CD4-positive, alpha-beta T cell treated with Interleukin-15 for 1 hour (primary cell): ENCODE measurements around the gene MYPN.

Experiments used
- DNase-seq: peaks from one replicate; pipeline ENCODE4 v3.0.0-alpha.2; 2020

MYPN gene

GRCh38 chr10:68092512-68092911, 16.8 kb upstream of the MYPN start:
- DNase-seq: no peak

- no peak for DNase-seq
Measured at GRCh38 chr10:68095153-68095552, 14.1 kb upstream of the MYPN start.

GRCh38 chr10:68096913-68097516, 12.3 kb upstream of the MYPN start:
- DNase-seq: no peak

- no peak for DNase-seq
Measured at GRCh38 chr10:68099736-68100135, 9.6 kb upstream of the MYPN start.

- no peak for DNase-seq
Measured at GRCh38 chr10:68101066-68101465, 8.2 kb upstream of the MYPN start.

GRCh38 chr10:68103261-68103878, 5.9 kb upstream of the MYPN start:
- no peak for DNase-seq

GRCh38 chr10:68103901-68104300, 5.4 kb upstream of the MYPN start:
- no peak for DNase-seq

- no peak for DNase-seq
Measured at GRCh38 chr10:68105820-68106219, 3.5 kb upstream of the MYPN start.

GRCh38 chr10:68106656-68107055, 2.6 kb upstream of the MYPN start:
- no peak for DNase-seq

- DNase-seq: no peak
Measured at GRCh38 chr10:68107651-68108050, 1.6 kb upstream of the MYPN start.

GRCh38 chr10:68108051-68108450, 1.2 kb upstream of the MYPN start:
- DNase-seq: no peak

- DNase-seq: no peak
Measured at GRCh38 chr10:68108653-68109052, 635 bp upstream of the MYPN start.

- DNase-seq: no peak
Measured at GRCh38 chr10:68110027-68110426, 739 bp downstream of the MYPN start.

GRCh38 chr10:68111584-68111983, 2.3 kb downstream of the MYPN start:
- no peak for DNase-seq

GRCh38 chr10:68112837-68113236, 3.5 kb downstream of the MYPN start:
- DNase-seq: no peak

GRCh38 chr10:68118657-68119056, 9.4 kb downstream of the MYPN start:
- no peak for DNase-seq

- no peak for DNase-seq
Measured at GRCh38 chr10:68121020-68121743, 11.9 kb downstream of the MYPN start.

- DNase-seq: no peak
Measured at GRCh38 chr10:68121852-68122251, 12.6 kb downstream of the MYPN start.

GRCh38 chr10:68124718-68125117, 15.4 kb downstream of the MYPN start:
- DNase-seq: no peak

- DNase-seq: no peak
Measured at GRCh38 chr10:68125772-68126171, 16.5 kb downstream of the MYPN start.

- no peak for DNase-seq
Measured at GRCh38 chr10:68128015-68128414, 18.7 kb downstream of the MYPN start.

- no peak for DNase-seq
Measured at GRCh38 chr10:68132391-68132790, 23.1 kb downstream of the MYPN start.

GRCh38 chr10:68133523-68133922, 24.2 kb downstream of the MYPN start:
- no peak for DNase-seq

GRCh38 chr10:68135362-68135761, 26.1 kb downstream of the MYPN start:
- no peak for DNase-seq
